Upper lobe of left lung (tissue), 6 donors: ENCODE measurements around the gene SELENOH. TPM values are rescaled to one million over a fixed set of nuclear protein-coding genes. Genes with fewer than 3 reads are reported as not detected.
A peak's percentile ranks its signal among the peaks of the same experiment; 100 is the strongest.

Source experiments
- ATAC-seq, 2 donors: fragments of 200-7000 bp; cut with Tn5 transposase; one replicate each; pipeline ENCODE4 v1.9.1; 2022; ENCODE audit warnings: mild to moderate bottlenecking in 2 of 2, moderate library complexity in 2 of 2; ENCODE audit not compliant: low FRiP score in 2 of 2
- DNase-seq, 2 donors: peaks; one replicate each; pipeline ENCODE4 v3.0.0-alpha.2; 2019 to 2020
- H3K27ac ChIP-seq, 4 donors: fragments of 200-600 bp; sonication (generic); one replicate each; pipeline ENCODE4 v1.5.1; 2016 to 2019
- H3K27me3 ChIP-seq, 4 donors: fragments of 200-600 bp; sonication (generic); one replicate each; pipeline ENCODE4 v1.5.1; 2017 to 2019
- H3K36me3 ChIP-seq, 4 donors: fragments of 200-600 bp; sonication (generic); one replicate each; pipeline ENCODE4 v1.5.1; 2016 to 2019
- H3K4me1 ChIP-seq, 4 donors: fragments of 200-600 bp; sonication (generic); one replicate each; pipeline ENCODE4 v1.5.1; 2018 to 2019
- H3K4me3 ChIP-seq, 4 donors: fragments of 200-600 bp; sonication (generic); one replicate each; pipeline ENCODE4 v1.5.1; 2017 to 2019; ENCODE audit warnings: mild to moderate bottlenecking in 2 of 4, moderate library complexity in 1 of 4
- H3K9me3 ChIP-seq, 4 donors: fragments of 200-600 bp; sonication (generic); one replicate each; pipeline ENCODE4 v1.5.1; 2018 to 2019
- CTCF ChIP-seq, 6 experiments: fragments of 450-650 bp in 4 of 6; fragments of 200-600 bp in 2 of 6; sonication (generic) in 2 of 6; IDR thresholded peaks; one replicate each; pipeline ENCODE4 v1.5.1; 2016 to 2019; ENCODE audit warnings: antibody characterized with exemption in 6 of 6
- EP300 ChIP-seq, 4 donors: sonication (generic); formaldehyde crosslinking; IDR thresholded peaks; one replicate each; pipeline ENCODE4 v1.5.1; 2017; ENCODE audit warnings: antibody characterized with exemption in 4 of 4, control low read depth in 2 of 4
- POLR2A ChIP-seq, 4 donors: fragments of 450-650 bp; IDR thresholded peaks; one replicate each; pipeline ENCODE4 v1.5.1; 2016 to 2017; ENCODE audit warnings: antibody characterized with exemption in 4 of 4, mild to moderate bottlenecking in 2 of 4
- POLR2AphosphoS5 ChIP-seq, 2 donors: sonication (generic); formaldehyde crosslinking; IDR thresholded peaks; one replicate each; pipeline ENCODE4 v1.5.1; 2017; ENCODE audit warnings: antibody characterized with exemption in 2 of 2
- WGBS, 2 donors: methylation state at CpG; one replicate each; pipeline ENCODE4 v1.1.5; 2017 to 2018; 5-methylcytosine and 5-hydroxymethylcytosine counted together
- total RNA-seq, 6 donors: library from RNA; depleted of rRNA in 4 of 6; stranded (reverse); fragments of >200 nt in 4 of 6; gene quantifications; one replicate each; pipeline versions ENCODE4 v1.1.0 to v1.2.1, GENCODE V29; 2016 to 2021
- donor health status: DM: no; HTN: no; CAD: no; lungs with moderate emphysema.
- donor health status: DM: no; HTN: yes; CAD: no; lungs with severe emphysema.

Gene SELENOH
- total RNA-seq, 6 donors from 2014 or later: 56.6 to 138 (median 120) TPM

GRCh38 chr11:57773026-57773598 is 31.8 kb downstream of the SELENOH start:
- peaks cover 78 to 92% (median 87%) of the 10 kb centered on the region in 4 donors for H3K4me1 ChIP-seq
- no peak for DNase-seq
- H3K36me3 ChIP-seq: no peaks in the 10 kb centered on the region
- H3K9me3 ChIP-seq: no peaks in the 10 kb centered on the region
- no peaks in the 10 kb centered on the region for H3K27me3 ChIP-seq
- peak overlapping the region; percentile 31 to 93 (median 64) for H3K27ac ChIP-seq
- no peak for TF ChIP-seq EP300 (IDR thresholded peaks at IDR 0.05)
- WGBS, 2 donors: 47 to 68% methylated on average over 5 of the region's 5 CpGs
- ATAC-seq: no peak
- no peak overlapping the region for H3K4me3 ChIP-seq

- DNase-seq (no peak), ATAC-seq (no peak)
- TF ChIP-seq EP300 (IDR thresholded peaks at IDR 0.05) (peak in 1 of 4 donors; percentile 43), CTCF (IDR thresholded peaks at IDR 0.05) (no peak), POLR2AphosphoS5 (IDR thresholded peaks at IDR 0.05) (peak; percentile 19 to 47), POLR2A (IDR thresholded peaks at IDR 0.05) (no peak)
- Histone ChIP-seq H3K27ac (peak overlapping the region; percentile 84 to 93 (median 87)), H3K27me3 (no peaks in the 10 kb centered on the region), H3K4me1 (peaks cover 78 to 100% (median 90%) of the 10 kb centered on the region in 4 donors), H3K4me3 (peak overlapping the region in 2 of 4 donors; percentile 24), H3K36me3 (no peaks in the 10 kb centered on the region), H3K9me3 (no peaks in the 10 kb centered on the region)
- 24 to 26% methylated on average over 5 of the region's 5 CpGs for WGBS, 2 donors
These were observed 34.2 kb downstream of the SELENOH start for GRCh38 chr11:57775491-57775890.

DNA sequence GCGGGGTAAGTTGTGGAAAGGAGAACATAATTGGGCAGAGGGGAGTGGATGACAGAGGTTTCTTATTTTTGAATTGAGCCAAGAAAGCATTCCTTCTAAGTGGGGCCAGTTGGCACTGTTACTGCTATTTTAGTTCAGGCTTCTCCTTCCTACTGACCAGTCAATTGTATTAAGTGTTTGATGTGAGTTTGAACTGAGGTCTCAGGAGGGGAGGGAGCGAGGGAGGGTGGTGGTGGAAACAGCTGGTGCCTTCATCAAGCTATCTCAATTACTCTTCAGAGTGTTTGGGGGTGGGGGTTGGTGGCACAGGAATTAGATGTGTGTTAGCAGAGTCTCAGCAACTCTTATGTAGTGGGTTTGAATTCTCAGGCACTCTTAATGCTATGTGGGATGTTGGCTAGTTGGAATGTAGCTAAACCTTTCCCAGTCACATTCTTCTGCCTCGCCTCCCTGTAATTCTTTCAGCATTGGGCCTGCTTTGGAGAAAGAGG is 34.8 kb downstream of the SELENOH start:
- H3K27ac ChIP-seq: peak overlapping the region; percentile 84 to 93 (median 87)
- H3K4me1 ChIP-seq: peaks cover 78 to 100% (median 91%) of the 10 kb centered on the region in 4 donors
- TF ChIP-seq EP300 (IDR thresholded peaks at IDR 0.05) (no peak), CTCF (IDR thresholded peaks at IDR 0.05) (no peak)
- WGBS, 2 donors: 39 to 45% methylated on average over 3 of the region's 3 CpGs
- H3K27me3 ChIP-seq: no peaks in the 10 kb centered on the region
- peak in 1 of 2 donors; percentile 64 for ATAC-seq
- no peak for DNase-seq
- H3K9me3 ChIP-seq: no peaks in the 10 kb centered on the region
- no peaks in the 10 kb centered on the region for H3K36me3 ChIP-seq
- peak overlapping the region in 2 of 4 donors; percentile 24 for H3K4me3 ChIP-seq

GRCh38 chr11:57776577-57777210 is 35.4 kb downstream of the SELENOH start:
- TF ChIP-seq CTCF (IDR thresholded peaks at IDR 0.05): no peak
- no peak for TF ChIP-seq EP300 (IDR thresholded peaks at IDR 0.05)
- no peak for TF ChIP-seq POLR2A (IDR thresholded peaks at IDR 0.05)
- TF ChIP-seq POLR2AphosphoS5 (IDR thresholded peaks at IDR 0.05): no peak
- H3K4me3 ChIP-seq: peak overlapping the region in 2 of 4 donors; percentile 24
- no peak for DNase-seq

GRCh38 chr11:57777969-57778317 is 36.7 kb downstream of the SELENOH start:
- H3K27ac ChIP-seq: peak overlapping the region; percentile 84 to 93 (median 87)
- no peak for DNase-seq
- 23 to 34% methylated on average over 3 of the region's 3 CpGs for WGBS, 2 donors
- H3K4me3 ChIP-seq: peak overlapping the region in 2 of 4 donors; percentile 24 to 25
- H3K27me3 ChIP-seq: no peaks in the 10 kb centered on the region
- TF ChIP-seq CTCF (IDR thresholded peaks at IDR 0.05) (no peak), POLR2AphosphoS5 (IDR thresholded peaks at IDR 0.05) (no peak), POLR2A (IDR thresholded peaks at IDR 0.05) (no peak), EP300 (IDR thresholded peaks at IDR 0.05) (no peak)
- H3K4me1 ChIP-seq: peaks cover 89 to 100% (median 96%) of the 10 kb centered on the region in 4 donors
- H3K9me3 ChIP-seq: no peaks in the 10 kb centered on the region
- peak in 1 of 2 donors; percentile 3 for ATAC-seq
- H3K36me3 ChIP-seq: no peaks in the 10 kb centered on the region

More at GRCh38 chr11:57776577-57777210, 35.4 kb downstream of the SELENOH start:
- Histone ChIP-seq H3K36me3 (no peaks in the 10 kb centered on the region), H3K27ac (peak overlapping the region; percentile 84 to 93 (median 87)), H3K27me3 (no peaks in the 10 kb centered on the region), H3K9me3 (no peaks in the 10 kb centered on the region), H3K4me1 (peaks cover 84 to 100% (median 96%) of the 10 kb centered on the region in 4 donors)
- ATAC-seq: no peak
- 25 to 47% methylated on average over 2 of the region's 2 CpGs for WGBS, 2 donors
